Stimulated activated CD8-positive, alpha-beta memory T cell treated with anti-CD3 and anti-CD28 coated beads, Interleukin-15, amount 100 ng/mL, for 4 hours (primary cell): Measurements from ENCODE around the gene SETMAR.
A peak's percentile ranks its signal among the peaks of the same experiment; 100 is the strongest.
"Not testable (repeated sequence)": the region's sequence is repeated elsewhere in the genome, so short reads cannot be mapped to it uniquely, and the experiment has no call there.

Source experiments
- DNase-seq, 2 donors: peaks; one replicate each; pipeline ENCODE4 v3.0.0-alpha.2; 2020; ENCODE audit warnings: low read depth in 2 of 2

The SETMAR gene

DNA sequence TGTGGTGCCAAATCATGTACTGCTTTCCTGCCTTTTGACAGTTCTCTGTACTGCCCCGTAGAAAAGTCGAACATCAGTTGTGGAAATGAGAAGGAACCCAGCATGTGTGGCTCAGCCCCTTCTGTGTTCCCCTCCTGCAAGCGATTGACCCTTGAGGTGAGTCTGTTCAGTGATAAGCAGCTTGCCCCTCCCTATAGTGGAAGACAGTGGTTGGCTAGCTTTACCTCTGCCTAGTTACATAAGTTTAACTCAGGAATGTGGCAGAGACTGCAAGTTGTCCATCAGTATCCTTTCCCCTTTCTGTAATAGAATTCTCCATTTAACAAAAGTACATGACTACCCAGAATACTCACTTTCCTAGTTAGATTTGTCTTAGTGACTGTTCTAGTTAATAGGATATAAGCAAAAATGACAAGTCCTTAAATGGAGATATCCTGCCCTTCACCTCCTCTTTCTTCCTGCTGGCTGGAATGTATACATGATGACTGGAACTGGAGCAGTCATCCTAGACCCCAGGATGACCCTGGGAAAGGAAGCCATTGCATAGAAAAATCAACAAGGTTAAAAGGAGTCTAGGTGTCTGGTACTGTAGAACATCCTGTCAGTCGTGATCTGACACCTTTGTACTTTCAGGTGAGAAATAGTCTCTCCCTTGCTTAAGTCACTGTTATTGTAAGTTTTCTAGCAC, 10.6 kb downstream of the SETMAR start:
- DNase-seq = no peak

DNA sequence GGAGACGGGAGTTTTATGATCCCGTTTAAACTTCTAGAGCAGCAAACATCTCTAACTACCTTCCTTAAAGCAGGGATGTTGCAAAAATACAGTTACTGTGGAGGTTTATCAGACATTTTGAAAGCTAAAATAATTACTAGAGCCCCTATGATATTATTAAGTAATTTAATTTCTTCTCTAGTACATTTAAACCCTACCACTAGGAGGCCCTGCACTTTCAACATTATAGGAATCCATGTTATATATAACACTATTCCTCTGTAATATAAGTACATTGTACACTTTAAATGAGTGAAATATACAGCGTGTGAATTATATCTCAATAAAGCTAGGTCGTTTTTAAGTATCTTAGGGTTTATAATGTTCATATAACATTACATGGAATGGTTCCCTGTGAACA, 11.5 kb downstream of the SETMAR start:
- DNase-seq = no peak

DNA sequence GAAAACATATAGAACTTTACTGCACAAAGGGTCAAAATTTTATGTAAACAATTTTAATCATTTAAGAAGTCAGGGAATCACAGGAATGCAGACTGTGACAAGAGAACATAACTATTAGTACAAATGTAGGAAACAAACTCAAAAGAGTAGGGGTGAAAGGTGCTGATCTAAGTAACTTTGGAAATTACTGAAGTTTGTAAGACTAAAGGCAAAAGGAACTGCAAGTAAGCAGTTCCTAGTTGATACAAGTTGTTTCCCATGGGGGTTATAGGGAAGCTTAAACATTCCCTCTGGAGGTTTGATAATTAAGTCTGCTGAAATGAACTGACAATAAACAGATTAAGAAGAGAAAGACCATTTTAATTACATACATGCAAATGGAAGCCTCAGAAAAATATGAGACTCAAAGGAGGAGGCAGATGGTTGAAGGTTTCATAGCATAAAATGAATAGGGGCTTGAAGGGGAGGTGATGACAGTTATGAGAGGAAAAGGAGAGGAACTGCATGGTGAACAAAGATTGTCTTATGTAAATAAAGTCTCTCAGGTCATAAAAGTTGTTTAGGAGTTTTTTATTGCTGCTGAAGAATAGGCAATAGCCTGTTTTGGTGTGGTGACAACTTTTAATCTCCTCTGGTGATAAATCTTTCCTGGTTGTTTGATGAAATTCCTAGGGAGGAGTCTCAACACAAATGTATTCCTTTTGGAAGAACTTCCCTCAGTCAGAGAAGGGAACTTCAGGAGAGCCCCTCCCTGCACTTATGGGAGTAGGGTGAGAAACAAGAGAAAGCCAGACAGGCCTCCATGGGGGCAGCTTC, 17.1 kb downstream of the SETMAR start:
- no peak for DNase-seq

DNA sequence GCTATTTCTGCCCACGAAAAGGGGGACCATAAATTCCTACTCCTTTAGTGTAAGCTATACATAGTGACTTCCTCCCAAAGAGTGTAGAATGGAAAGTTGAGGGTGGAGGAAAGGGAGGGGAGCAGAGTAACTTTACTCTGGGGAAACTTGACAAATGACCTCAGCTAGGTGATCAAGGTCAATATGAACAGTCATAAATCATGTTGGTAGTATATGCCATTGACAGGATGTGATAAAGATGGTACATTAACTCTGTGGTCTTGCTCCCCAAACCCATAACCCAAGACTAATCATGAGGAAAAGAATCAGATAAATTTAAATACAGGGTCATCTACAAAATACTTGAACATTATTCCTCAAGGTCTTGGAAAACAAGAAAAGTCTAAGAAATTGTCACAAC, 18.6 kb downstream of the SETMAR start:
- no peak for DNase-seq

DNA sequence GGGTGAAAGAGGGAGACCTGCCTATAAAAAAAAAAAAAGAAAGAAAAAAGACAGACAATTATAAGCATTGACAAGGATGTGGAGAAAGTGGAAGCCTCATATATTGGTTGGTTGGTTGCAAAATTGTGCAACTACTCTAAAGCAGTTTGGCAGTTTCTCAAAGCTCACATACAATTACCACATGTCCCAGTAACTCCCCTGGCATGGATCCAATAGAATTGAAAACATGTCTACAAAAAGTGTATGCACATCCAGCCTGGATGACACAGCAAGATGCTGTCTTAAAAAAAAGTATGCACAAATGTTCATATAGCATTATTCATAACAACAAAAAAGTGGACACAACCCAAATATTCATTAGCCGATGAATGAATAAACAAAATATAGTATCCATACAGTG, 19.5 kb downstream of the SETMAR start:
- DNase-seq = no peak

DNA sequence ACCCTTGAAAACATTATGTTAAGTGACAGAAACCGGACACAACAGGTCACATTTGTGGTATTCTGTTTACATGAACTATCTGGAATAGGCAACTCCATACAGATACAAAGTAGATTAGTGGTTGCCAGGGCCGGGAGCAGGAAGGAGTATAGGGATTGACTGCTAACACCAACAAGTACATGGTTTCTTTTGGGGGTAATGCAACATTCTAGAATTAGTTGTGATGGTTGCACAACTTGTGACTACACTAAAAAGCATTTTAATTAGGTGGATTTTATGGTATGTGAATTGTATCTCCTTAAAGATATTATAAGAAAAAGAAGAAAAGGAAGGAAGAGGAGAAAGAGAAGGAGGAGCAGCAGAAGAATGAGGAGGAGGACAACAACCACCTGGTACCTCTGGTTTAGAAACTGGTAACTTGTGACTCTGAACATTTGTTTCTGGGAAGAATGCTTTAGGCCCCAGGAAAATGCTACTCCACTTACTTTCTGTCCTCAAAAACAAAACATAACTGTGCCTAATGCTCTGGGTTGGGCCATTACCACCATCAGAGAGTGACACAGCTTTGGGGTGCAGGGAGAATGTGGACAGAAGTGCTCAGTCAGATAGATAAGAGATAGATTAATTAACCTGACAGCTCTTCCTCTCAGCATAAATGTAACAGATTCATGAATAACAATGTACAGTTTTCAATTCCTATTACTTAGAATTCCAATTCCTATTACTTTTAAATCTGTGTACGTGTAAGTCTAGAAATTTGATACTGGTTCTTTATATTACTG, 20.3 kb downstream of the SETMAR start:
- no peak for DNase-seq

DNA sequence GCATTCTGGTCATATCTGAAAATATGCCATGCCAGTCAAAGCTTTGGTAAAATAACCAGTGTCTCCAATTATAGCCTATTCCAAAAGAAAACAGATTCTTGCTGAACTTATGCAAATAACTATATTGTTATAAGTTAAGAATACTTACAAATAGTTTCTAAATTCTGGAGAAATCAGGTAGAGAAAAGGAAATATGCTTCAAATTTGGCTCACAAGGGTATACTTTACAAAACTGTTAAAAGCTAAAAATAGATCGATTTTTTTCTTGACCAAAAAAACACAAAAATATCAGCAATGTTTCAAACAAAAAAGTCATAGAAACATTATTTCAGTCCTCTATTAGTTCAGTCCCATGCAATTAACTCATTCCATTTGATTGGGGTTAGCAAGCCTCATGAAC, 23.7 kb downstream of the SETMAR start:
- no peak for DNase-seq

DNA sequence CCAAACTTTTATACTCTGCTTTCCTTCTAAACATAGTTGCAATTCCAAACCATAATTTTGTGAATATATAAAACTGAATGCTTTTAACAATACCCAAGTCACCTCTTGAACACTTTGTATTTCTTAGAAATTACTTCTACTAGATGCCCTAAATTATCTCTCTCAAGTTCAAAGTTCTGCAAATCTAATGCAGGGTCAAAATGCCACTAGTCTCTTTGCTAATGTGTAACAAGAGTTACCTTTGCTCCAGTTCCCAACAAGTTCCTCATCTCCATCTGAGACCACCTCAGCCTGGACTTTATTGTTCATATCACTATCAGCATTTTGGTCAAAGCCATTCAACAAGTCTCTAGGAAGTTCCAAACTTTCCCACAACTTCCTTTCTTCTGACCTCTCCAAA, 26.6 kb downstream of the SETMAR start:
- not testable (repeated sequence) for DNase-seq

DNA sequence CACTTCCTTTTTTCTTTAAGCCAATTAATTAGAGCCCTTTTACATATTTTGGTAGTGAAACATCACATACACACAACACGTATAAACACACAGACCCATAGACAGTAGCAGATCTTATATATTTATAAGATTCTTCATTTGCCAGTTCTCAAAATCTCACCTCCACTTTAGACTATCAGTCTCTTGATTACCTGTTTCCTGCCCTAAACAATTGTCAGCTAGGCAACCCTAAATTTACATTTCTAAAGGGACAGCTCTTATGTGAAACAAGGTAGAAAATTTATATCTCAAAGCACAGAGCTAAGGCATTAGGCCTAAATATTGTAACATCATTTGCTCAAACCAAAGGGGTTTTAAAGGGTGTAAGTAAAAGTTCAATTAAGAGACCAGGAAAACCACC, 28.9 kb downstream of the SETMAR start:
- DNase-seq = no peak

DNA sequence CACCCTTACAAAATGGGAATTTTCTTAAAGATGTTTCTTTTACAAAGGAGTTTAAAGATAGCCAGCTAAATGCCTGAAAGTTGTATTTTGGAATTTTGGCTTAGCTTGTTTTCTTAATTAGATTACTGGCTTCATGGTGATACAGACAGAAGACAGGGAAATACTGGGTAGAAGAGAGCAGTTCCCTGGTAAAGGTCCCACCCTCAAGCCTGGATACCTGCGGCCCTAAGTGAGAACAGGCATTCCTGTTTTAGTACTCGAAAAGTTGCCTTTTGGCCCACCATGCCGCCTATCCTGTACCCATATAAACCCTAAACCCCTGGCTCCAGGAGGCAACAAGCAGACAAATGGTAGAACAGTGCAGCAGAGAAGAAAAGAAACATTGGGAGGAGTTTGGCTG, 29.4 kb downstream of the SETMAR start:
- DNase-seq = no peak

DNA sequence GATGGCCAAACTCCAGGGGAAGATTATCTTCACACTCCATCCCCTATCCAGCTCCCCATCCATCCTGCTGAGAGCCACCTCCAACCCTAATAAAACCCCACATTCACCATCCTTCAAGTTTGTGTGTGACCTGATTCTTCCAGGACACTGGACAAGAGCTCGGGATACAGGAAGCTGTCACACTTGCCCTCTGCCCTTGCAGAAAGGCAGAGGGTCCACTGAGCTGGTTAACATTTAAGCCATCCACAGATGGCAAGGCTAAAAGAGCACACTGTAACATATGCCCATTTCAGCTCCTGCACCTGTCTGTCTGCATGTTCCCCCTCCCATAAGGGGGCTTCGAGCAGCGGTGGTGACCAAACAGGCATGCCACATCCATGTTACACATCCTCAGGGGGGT, 29.8 kb downstream of the SETMAR start:
- no peak for DNase-seq

DNA sequence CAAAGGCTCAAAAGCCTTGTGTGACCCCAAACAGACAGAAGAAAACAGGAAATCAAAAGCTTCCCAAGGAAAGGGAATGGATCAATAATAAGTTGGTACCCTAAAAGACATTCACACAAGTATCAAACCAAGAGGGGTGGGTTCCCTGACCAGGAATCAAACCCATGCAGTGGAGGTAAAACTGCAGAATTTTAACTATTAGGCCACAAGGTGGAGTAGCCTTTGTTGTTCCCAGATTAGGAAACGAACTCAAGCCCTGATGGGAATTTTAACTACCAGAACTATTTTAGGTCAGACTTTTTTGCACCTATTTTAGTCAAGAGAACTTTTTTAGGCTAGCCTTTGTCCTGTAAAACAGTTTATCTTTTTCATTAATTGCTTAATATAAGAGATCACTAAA, 31.4 kb downstream of the SETMAR start:
- no peak for DNase-seq

DNA sequence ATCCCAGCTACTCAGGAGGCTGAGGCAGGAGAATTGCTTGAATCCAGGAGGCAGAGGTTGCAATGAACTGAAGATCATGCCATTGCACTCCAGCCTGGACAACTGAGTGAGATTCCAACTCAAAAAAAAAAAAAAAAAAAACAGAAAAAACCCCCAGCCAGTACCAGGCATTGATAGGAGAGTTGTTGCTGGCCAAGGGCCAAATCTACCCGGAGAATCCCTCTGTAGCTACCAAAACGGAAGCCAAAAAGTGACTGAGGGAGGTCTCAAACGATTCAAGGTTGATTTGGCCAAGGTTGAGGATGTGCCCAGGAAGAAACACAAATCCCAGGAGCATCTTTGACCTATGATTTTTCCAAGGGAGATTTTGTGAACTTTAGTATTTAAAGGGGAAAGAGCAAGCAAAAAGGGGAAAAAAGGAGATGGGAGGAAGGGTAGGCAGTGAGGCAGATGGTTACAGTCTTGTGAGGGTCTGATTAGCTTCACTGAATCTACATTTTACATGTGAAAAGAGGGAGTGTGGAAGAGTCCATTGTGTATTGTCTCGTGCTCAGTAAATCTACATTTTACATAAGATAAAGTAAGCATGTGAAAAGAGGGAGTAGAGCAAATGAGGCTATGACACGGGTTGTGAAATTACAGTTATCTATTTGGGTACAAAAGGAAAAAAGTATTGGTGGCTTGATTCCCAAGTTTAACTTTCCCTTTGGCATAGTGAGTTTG, 32.8 kb downstream of the SETMAR start:
- DNase-seq = no peak

DNA sequence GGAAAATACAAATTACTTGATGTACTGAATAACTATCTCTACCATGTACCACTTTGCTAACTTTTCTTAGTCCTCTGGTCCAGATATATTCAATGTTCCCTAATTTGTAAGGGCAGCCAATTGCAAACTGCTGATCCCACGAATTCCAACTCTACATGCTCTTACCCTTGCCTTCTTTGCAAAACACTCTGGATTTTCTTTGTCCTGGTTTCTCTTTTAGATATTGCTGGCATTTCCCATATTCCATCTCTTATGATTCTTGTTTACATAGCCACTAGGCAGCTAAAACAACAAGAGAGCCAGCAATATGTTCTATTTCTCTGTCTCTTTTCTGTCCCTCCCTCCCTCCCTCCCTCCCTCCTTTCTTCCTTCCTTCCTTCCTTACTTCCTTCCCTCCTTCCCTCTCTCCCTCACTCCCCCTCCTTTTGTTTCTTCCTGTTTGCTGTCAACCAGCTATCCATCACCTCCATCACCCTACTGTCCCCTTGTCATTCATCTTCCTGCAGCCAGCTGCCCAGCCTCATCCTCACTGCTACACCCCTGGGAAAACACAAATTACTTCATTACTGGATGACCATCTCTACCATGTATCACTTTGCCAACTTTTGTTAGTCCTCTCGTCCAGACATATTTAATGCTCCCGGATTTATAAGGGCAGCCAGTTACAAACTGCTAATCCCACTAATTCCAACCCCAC, 33.8 kb downstream of the SETMAR start:
- no peak for DNase-seq

DNA sequence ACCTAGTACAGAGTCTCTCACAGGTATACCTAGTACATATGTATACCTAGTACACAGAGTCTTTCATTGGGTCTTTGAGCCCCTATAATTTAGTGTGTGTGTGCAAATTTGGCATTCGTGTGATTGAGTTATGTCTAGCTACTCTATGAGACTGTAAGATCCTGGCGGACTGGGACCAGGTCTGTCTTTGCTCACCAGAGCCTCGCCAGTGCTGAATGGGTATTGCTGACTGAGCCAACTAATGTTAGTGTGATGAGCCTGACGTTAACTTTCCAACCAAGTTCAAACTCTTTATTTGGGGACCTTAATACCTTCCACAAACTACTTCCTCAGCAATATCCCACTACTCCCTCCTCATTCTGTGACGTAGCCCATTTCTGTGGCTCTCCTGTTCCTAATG, 35.6 kb downstream of the SETMAR start:
- no peak for DNase-seq

DNA sequence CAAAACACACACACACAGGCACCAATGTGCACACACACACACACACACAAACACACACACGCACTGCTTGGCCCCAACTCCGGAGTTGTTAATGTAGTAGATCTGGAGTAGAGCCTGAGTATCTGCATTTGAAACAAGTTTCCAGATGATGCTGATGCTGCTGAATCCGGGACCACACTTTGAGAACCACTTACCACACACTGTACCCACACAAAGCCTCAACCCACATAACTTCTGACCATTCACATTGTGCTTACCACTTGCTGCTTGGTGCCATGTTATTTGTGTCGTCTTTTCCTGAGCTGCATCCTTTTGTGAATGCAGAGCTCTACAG, 36.9 kb downstream of the SETMAR start:
- no peak for DNase-seq

DNA sequence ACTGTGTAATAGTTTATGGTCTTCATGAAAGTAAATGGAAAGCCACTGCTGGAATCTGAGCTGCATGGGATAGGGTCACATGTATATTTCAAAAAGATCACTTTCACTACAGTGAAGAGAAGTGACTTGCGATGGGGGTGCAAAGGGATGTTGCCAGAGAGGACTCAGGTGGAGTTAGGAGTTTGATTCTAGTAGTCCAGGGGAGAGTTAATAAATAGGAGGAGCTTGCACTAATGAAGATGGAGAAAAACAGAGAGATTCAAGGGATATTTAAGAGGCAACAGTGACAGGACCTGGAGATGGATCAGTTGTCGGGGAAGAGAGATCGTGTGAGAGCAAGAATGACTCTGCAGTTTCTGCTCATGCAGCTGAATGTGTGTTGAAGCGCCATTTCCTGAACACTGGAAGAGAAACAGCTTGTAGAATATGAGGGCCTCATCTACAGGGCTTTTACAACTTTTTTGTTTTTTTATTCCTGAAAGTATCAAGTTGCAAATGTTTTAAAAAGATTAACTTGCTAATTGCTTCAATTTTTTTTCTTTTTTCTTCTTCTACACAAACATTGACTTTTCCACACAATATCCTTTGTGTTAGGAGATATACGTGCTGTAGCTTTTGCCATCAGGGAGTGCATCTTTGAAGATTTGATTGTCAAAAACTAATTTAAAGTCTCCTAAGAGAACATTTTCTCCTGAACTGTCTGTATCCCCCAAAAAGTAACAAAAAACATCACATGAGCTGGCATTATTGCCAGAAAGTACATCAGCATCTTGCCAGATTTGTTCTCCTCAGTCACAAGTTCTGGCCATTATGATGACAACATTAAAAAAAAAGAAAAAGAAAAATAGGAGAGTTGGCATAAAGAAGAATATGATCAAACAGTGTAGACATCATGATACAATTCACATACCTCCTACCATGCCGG, 37.5 kb downstream of the SETMAR start:
- DNase-seq = no peak

DNA sequence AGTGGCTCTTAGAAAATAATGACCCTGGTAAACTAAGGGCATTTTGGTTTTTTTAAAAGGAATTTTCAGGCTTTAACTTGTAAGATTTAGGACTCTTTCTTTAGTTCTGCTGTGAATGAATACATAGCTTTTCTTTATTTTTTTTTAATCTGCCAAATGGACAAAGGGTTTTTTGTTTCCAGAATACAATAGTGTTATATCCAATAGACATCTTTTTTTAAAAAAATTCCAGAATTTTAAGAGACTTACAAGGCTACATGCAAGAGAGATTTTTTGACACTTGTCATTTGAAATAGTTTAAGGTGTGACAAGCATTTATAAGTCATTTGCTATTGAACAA, 38.1 kb downstream of the SETMAR start:
- no peak for DNase-seq

DNA sequence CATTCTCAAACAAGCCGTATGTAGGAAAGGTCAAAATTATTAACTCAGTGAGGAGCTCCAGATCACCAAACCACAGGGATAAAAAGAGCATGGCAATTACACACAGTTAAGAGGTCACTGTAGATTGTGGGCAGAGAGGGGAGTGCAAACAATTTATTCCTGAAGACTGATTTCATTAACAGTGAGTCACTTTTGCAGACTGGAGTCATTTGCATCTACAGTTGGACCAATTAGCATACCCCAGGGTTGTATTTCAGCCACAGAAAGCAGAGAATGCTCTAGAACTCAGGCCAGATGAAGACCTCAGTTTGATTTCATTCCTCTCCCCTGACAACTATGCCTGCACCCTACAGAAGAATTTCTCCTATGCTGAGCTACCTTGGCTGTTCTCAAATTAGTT, 40.1 kb downstream of the SETMAR start:
- DNase-seq = no peak

DNA sequence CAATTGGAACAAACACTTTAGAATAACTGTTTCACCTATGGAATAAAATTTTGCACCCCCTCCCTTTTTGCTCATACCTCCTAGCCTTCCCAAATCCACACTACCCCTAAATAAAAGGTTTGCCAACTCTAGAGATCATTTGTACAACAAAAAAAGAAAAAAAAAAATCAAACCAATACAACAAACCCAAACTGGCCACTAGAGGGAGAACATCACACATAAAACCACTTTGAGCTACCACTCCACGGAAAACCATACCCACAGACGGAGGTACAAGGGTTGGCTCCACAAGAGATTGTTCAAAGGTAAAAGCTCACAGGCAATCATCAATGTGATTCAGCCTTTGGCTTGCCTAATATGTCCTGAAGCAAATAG, 47.6 kb downstream of the SETMAR start:
- peak; percentile 6 to 33 for DNase-seq
